Breast epithelium (tissue), 4 donors: ENCODE measurements around the gene ATP6AP1. TPM values are rescaled to one million over a fixed set of nuclear protein-coding genes. Genes with fewer than 3 reads are reported as not detected.
A peak's percentile ranks its signal among the peaks of the same experiment; 100 is the strongest.

Experiments used
- DNase-seq, 2 donors: peaks; one replicate each; pipeline ENCODE4 v3.0.0-alpha.2; 2019; ENCODE audit warnings: low spot score in 2 of 2
- H3K27ac ChIP-seq, 2 donors: fragments of 200-600 bp; sonication (generic) in 1 of 2; one replicate each; pipeline ENCODE4 v1.5.1; 2016 to 2019; ENCODE audit warnings: mild to moderate bottlenecking in 1 of 2
- H3K27me3 ChIP-seq, 2 donors: fragments of 200-600 bp; sonication (generic) in 1 of 2; one replicate each; pipeline versions ENCODE4 v1.5.1 to v1.6.0; 2017 to 2019; ENCODE audit warnings: control low read depth in 1 of 2, mild to moderate bottlenecking in 1 of 2
- H3K36me3 ChIP-seq: fragments of 200-600 bp; one replicate; pipeline ENCODE4 v1.5.1; 2019
- H3K4me1 ChIP-seq, 2 donors: fragments of 200-600 bp; sonication (generic); one replicate each; pipeline ENCODE4 v1.5.1; 2016 to 2019; ENCODE audit warnings: control low read depth in 1 of 2
- H3K4me3 ChIP-seq, 3 donors: fragments of 200-600 bp; sonication (generic); 1 replicate in 2 of 3; 2 replicates in 1 of 3; pipeline ENCODE4 v1.5.1; 2016 to 2019; ENCODE audit warnings: mild to moderate bottlenecking in 3 of 3, moderate library complexity in 2 of 3
- H3K9me3 ChIP-seq, 2 donors: fragments of 200-600 bp; sonication (generic) in 1 of 2; one replicate each; pipeline ENCODE4 v1.5.1; 2016 to 2019; ENCODE audit warnings: control low read depth in 1 of 2
- CTCF ChIP-seq, 3 donors: fragments of 450-650 bp; IDR thresholded peaks; one replicate each; pipeline ENCODE4 v1.5.1; 2016 to 2017; ENCODE audit warnings: antibody characterized with exemption in 3 of 3, mild to moderate bottlenecking in 3 of 3, moderate library complexity in 3 of 3
- POLR2A ChIP-seq: fragments of 450-650 bp; IDR thresholded peaks from one replicate; pipeline ENCODE4 v1.6.1; 2016; ENCODE audit warnings: antibody characterized with exemption, mild to moderate bottlenecking, moderate library complexity
- POLR2AphosphoS5 ChIP-seq, 3 donors: sonication (generic); formaldehyde crosslinking; IDR thresholded peaks; one replicate each; pipeline ENCODE4 v1.6.1; 2017; ENCODE audit warnings: antibody characterized with exemption in 3 of 3
- intact Hi-C: fragments of 100-400 bp; cut with DNase I; formaldehyde crosslinking; loops from one replicate; pipeline ENCODE4 v1.15.1; 2023; ENCODE audit warnings: low total_unique reads
- total RNA-seq, 3 donors: library from RNA; depleted of rRNA; stranded (reverse); fragments of >200 nt; gene quantifications; one replicate each; pipeline ENCODE4 v1.1.0, GENCODE V29; 2016

The ATP6AP1 gene
- total RNA-seq, 3 donors from 2014 or later: 31.5 to 57.1 (median 34.8) TPM

DNA sequence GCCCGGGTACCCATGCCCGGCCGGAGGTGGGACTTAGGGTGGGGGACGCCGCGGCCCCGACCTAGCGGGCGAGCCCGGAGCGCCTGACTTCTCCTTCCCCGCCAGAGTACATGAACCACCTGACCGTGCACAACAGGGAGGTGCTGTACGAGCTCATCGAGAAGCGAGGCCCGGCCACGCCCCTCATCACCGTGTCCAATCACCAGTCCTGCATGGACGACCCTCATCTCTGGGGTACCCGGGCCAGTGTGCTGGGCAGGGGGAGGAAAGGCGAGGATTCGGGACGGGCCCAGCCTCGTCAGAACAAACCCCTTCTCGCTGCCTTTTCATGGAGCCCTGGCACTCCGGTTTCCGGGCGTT lies 16.5 kb upstream of the ATP6AP1 start:
- intact Hi-C loops: no loop called here
- DNase-seq: peak; percentile 54 to 63
- Histone ChIP-seq H3K27ac (peak overlapping the region; percentile 94 to 97), H3K9me3 (no peaks in the 10 kb centered on the region), H3K4me3 (peak overlapping the region; percentile 66 to 88 (median 72)), H3K27me3 (peaks cover 0 to 30% of the 10 kb centered on the region in 2 donors), H3K4me1 (no peaks in the 10 kb centered on the region), H3K36me3 (no peaks in the 10 kb centered on the region)
- TF ChIP-seq CTCF (IDR thresholded peaks at IDR 0.05) (no peak), POLR2AphosphoS5 (IDR thresholded peaks at IDR 0.05) (peak in 1 of 3 donors; percentile 2), POLR2A (peak; percentile 36)

DNA sequence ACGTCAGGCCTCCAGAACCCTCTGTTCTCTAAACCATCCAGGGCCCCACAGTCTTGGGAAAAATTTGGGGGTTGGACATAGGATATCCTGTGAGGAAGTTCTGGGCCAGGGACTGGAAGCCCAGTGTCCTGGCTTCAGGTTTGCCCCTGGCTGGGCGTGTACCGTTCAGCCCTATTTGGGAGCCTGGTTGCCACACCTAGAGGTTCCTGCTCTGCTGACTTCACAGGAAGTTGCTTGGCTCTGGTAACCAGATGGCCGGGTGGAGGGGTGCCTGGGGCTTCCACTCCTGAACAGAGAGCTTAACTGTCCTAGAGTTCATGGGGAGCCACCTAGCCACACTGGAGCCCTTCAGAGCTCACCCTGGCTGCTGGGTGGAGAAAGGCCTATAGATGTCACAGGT lies 16.0 kb upstream of the ATP6AP1 start:
- H3K27me3 ChIP-seq: peaks cover 0 to 30% of the 10 kb centered on the region in 2 donors
- no peaks in the 10 kb centered on the region for H3K36me3 ChIP-seq
- DNase-seq: no peak
- no peaks in the 10 kb centered on the region for H3K9me3 ChIP-seq
- intact Hi-C loops: no loop called here
- peak overlapping the region; percentile 66 to 88 (median 72) for H3K4me3 ChIP-seq
- no peak for TF ChIP-seq POLR2A
- no peak for TF ChIP-seq CTCF (IDR thresholded peaks at IDR 0.05)
- TF ChIP-seq POLR2AphosphoS5 (IDR thresholded peaks at IDR 0.05): no peak
- H3K4me1 ChIP-seq: no peaks in the 10 kb centered on the region
- H3K27ac ChIP-seq: peak overlapping the region; percentile 94 to 97

DNA sequence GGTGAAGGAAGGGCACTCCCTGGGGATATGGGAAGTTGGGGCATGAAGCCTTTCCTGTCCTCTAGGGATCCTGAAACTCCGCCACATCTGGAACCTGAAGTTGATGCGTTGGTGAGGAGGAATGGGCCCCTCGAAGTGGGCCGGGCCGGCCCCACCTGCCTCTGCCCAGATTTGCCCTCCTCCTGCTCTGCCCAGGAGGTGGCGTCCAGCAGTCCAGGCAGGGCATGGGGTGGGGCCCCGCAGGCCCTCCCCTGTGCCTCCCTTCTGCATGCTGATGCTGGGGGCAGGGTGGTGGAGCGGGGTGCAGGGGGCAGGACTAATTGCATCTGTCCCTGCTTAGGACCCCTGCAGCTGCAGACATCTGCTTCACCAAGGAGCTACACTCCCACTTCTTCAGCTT lies 15.3 kb upstream of the ATP6AP1 start:
- H3K4me3 ChIP-seq: no peak overlapping the region
- H3K9me3 ChIP-seq: no peaks in the 10 kb centered on the region
- H3K4me1 ChIP-seq: no peaks in the 10 kb centered on the region
- TF ChIP-seq CTCF (IDR thresholded peaks at IDR 0.05) (no peak), POLR2AphosphoS5 (IDR thresholded peaks at IDR 0.05) (no peak), POLR2A (no peak)
- DNase-seq: no peak
- intact Hi-C loops: no loop called here
- peaks cover 0 to 33% of the 10 kb centered on the region in 2 donors for H3K27me3 ChIP-seq
- H3K27ac ChIP-seq: peak overlapping the region in 1 of 2 donors; percentile 97
- no peaks in the 10 kb centered on the region for H3K36me3 ChIP-seq

GRCh38 chrX:154417157-154417556 lies 11.3 kb upstream of the ATP6AP1 start:
- no peaks in the 10 kb centered on the region for H3K4me1 ChIP-seq
- intact Hi-C loops: no loop called here

DNA sequence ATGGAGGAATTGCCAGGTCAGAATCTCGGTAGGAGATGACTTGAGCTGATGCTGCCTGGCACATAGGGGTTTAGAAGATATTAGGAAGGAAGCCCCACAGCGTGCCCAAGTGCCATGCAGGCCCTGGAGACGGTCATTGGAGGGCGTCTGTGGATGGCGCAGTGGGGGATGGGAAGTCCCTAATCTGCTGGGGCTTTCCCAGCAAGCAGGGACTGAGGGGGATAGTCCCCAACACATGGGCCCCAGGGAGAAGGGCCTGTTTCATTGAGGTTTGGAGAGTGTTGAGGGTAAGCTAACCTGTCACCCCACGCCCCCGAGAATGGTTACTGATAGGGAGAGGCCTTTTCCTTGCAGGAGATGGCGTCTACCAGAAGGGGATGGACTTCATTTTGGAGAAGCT lies 9.3 kb upstream of the ATP6AP1 start:
- no peak for DNase-seq
- Histone ChIP-seq H3K9me3 (no peaks in the 10 kb centered on the region), H3K36me3 (no peaks in the 10 kb centered on the region), H3K27ac (no peak overlapping the region), H3K27me3 (peaks cover 0 to 17% of the 10 kb centered on the region in 2 donors), H3K4me3 (no peak overlapping the region), H3K4me1 (no peaks in the 10 kb centered on the region)
- intact Hi-C loops: no loop called here
- no peak for TF ChIP-seq POLR2A
- no peak for TF ChIP-seq POLR2AphosphoS5 (IDR thresholded peaks at IDR 0.05)
- no peak for TF ChIP-seq CTCF (IDR thresholded peaks at IDR 0.05)

More at GRCh38 chrX:154417157-154417556, 11.3 kb upstream of the ATP6AP1 start:
- H3K27ac ChIP-seq: no peak overlapping the region
- DNase-seq: no peak
- H3K4me3 ChIP-seq: no peak overlapping the region
- TF ChIP-seq POLR2A (no peak), POLR2AphosphoS5 (IDR thresholded peaks at IDR 0.05) (no peak), CTCF (IDR thresholded peaks at IDR 0.05) (no peak)
- H3K27me3 ChIP-seq: peaks cover 0 to 30% of the 10 kb centered on the region in 2 donors
- H3K9me3 ChIP-seq: no peaks in the 10 kb centered on the region
- H3K36me3 ChIP-seq: no peaks in the 10 kb centered on the region
